IMR-90 (cell line): ENCODE measurements around the gene UTP4. TPM values are rescaled to one million over a fixed set of nuclear protein-coding genes. Genes with fewer than 3 reads are reported as not detected.

Source experiments
- ATAC-seq: fragments of 200-7000 bp; cut with Tn5 transposase; 2 replicates; pipeline ENCODE4 v1.9.1; 2020; ENCODE audit warnings: low read depth, mild to moderate bottlenecking, moderate library complexity
- BruUV-seq: library from RNA; stranded (reverse); fragments of 400-500 nt; replicated peaks from 2 replicates; lab custom pipeline; 2021; lab: Mats Ljungman, UMichigan
- CTCF ChIA-PET: fragments of 300-600 bp; formaldehyde crosslinking; extraction: SDS; loops from one replicate; lab custom pipeline; 2021; ENCODE audit warnings: antibody characterized with exemption; lab: Yijun Ruan, JAX
- POLR2A ChIA-PET: fragments of 300-600 bp; sonication (Branson Sonifier 250); formaldehyde crosslinking; loops from one replicate; lab custom pipeline; 2022; ENCODE audit warnings: antibody characterized with exemption; ENCODE audit not compliant: unreplicated experiment; lab: Charles Lee
- DNase-seq: peaks from one replicate; pipeline ENCODE4 v3.0.0; 2013
- H2AFZ ChIP-seq: replicated peaks from 2 replicates; pipeline ENCODE3; 2013; ENCODE audit warnings: low read length, mild to moderate bottlenecking; ENCODE audit not compliant: poor library complexity
- H2AK5ac ChIP-seq: 2 replicates; pipeline ENCODE4 v1.6.1; 2013; ENCODE audit warnings: low read depth, low read length, inconsistent platforms
- H2AK9ac ChIP-seq: replicated peaks from 2 replicates; pipeline ENCODE3; 2013; ENCODE audit warnings: mild to moderate bottlenecking, low read depth, low read length, moderate library complexity; ENCODE audit not compliant: poor library complexity
- H2BK120ac ChIP-seq: 2 replicates; pipeline ENCODE4 v1.6.1; 2013; ENCODE audit warnings: low read depth, low read length, inconsistent platforms
- H2BK15ac ChIP-seq: 3 replicates; pipeline ENCODE4 v1.6.1; 2013; ENCODE audit warnings: low read depth, low read length, inconsistent platforms
- H2BK20ac ChIP-seq: 2 replicates; pipeline ENCODE4 v1.6.1; 2013; ENCODE audit warnings: low read depth, mild to moderate bottlenecking, inconsistent platforms, low read length, moderate library complexity
- H2BK5ac ChIP-seq: 2 replicates; pipeline ENCODE4 v1.6.1; 2013; ENCODE audit warnings: mild to moderate bottlenecking, low read depth, low read length, inconsistent platforms; ENCODE audit not compliant: poor library complexity, severe bottlenecking
- H3K14ac ChIP-seq: replicated peaks from 2 replicates; pipeline ENCODE4 v1.6.1; 2013; ENCODE audit warnings: low read depth, low read length, inconsistent platforms
- H3K18ac ChIP-seq: 2 replicates; pipeline ENCODE4 v1.6.1; 2013; ENCODE audit warnings: low read depth, low read length, control low read depth
- H3K23ac ChIP-seq: 2 replicates; pipeline ENCODE4 v1.6.1; 2013; ENCODE audit warnings: low read depth, low read length, inconsistent platforms
- H3K27ac ChIP-seq: 2 replicates; pipeline ENCODE4 v1.5.1; 2013; ENCODE audit warnings: mild to moderate bottlenecking, control low read depth, low read length; ENCODE audit not compliant: insufficient read depth
- H3K27me3 ChIP-seq: 2 replicates; pipeline ENCODE4 v1.6.1; 2013; ENCODE audit warnings: low read length; ENCODE audit not compliant: control insufficient read depth, insufficient read depth
- H3K36me3 ChIP-seq: 2 replicates; pipeline ENCODE4 v1.6.1; 2013; ENCODE audit warnings: low read length, mixed read lengths; ENCODE audit not compliant: control insufficient read depth, insufficient read depth
- H3K4ac ChIP-seq: 2 replicates; pipeline ENCODE4 v1.6.1; 2013; ENCODE audit warnings: low read depth, low read length, inconsistent platforms
- H3K4me1 ChIP-seq: 2 replicates; pipeline ENCODE4 v1.6.1; 2013; ENCODE audit warnings: low read length, mixed read lengths; ENCODE audit not compliant: control insufficient read depth, insufficient read depth
- H3K4me2 ChIP-seq: 2 replicates; pipeline ENCODE4 v1.6.1; 2013; ENCODE audit warnings: low read depth, mild to moderate bottlenecking, control low read depth, low read length, moderate library complexity
- H3K4me3 ChIP-seq: 2 replicates; pipeline ENCODE4 v1.5.1; 2013; ENCODE audit warnings: low read depth, mild to moderate bottlenecking, control low read depth, low read length, moderate library complexity; ENCODE audit not compliant: insufficient read depth
- H3K56ac ChIP-seq: 2 replicates; pipeline ENCODE4 v1.6.1; 2013; ENCODE audit warnings: low read length, inconsistent platforms; ENCODE audit not compliant: insufficient read depth; ENCODE audit errors: extremely low read depth
- H3K79me1 ChIP-seq, 2 experiments: 2 replicates each; pipeline ENCODE4 v1.6.1; 2013; ENCODE audit warnings: low read length in 2 of 2, inconsistent platforms in 1 of 2, low read depth in 1 of 2
- H3K9ac ChIP-seq: 2 replicates; pipeline ENCODE4 v1.6.1; 2013; ENCODE audit warnings: low read depth, low read length, control low read depth
- H3K9me1 ChIP-seq: 2 replicates; pipeline ENCODE4 v1.6.1; 2013; ENCODE audit warnings: low read length, inconsistent platforms; ENCODE audit not compliant: insufficient read depth
- H3K9me3 ChIP-seq: 2 replicates; pipeline ENCODE4 v1.6.1; 2013; ENCODE audit warnings: low read length; ENCODE audit not compliant: control insufficient read depth, insufficient read depth
- H4K20me1 ChIP-seq: 2 replicates; pipeline ENCODE4 v1.6.1; 2013; ENCODE audit warnings: low read length, inconsistent platforms; ENCODE audit not compliant: insufficient read depth
- H4K5ac ChIP-seq: 2 replicates; pipeline ENCODE4 v1.6.1; 2013; ENCODE audit warnings: mild to moderate bottlenecking, low read depth, low read length, control low read depth
- H4K8ac ChIP-seq, 2 experiments: 2 replicates each; pipeline ENCODE4 v1.6.1; 2013; ENCODE audit warnings: low read depth in 2 of 2, low read length in 2 of 2, control low read depth in 1 of 2, inconsistent platforms in 1 of 2
- H4K91ac ChIP-seq: 2 replicates; pipeline ENCODE4 v1.6.1; 2013; ENCODE audit warnings: low read depth, low read length, inconsistent platforms; ENCODE audit not compliant: insufficient read depth
- BHLHE40 ChIP-seq: fragments of 150-350 bp; IDR thresholded peaks from 2 replicates; pipeline ENCODE4 v1.6.1; 2016; ENCODE audit warnings: mild to moderate bottlenecking, low read depth, low read length
- CHD1 ChIP-seq: IDR thresholded peaks from 2 replicates; pipeline ENCODE4 v1.6.1; 2012; ENCODE audit warnings: low read depth, low read length, improper control_type of control experiment
- CTCF ChIP-seq: conservative IDR thresholded peaks from 2 replicates; pipeline ENCODE4 v1.5.1; 2012; ENCODE audit warnings: mild to moderate bottlenecking, low read depth, low read length, improper control_type of control experiment
- FOS ChIP-seq: fragments of 150-350 bp; IDR thresholded peaks from 2 replicates; pipeline ENCODE4 v1.6.1; 2016; ENCODE audit warnings: low read depth, low read length
- MXI1 ChIP-seq: IDR thresholded peaks from 2 replicates; pipeline ENCODE4 v1.6.1; 2012; ENCODE audit warnings: low read depth, mild to moderate bottlenecking, low read length, moderate library complexity, borderline replicate concordance
- POLR2A ChIP-seq: IDR thresholded peaks from 2 replicates; pipeline ENCODE4 v1.6.1; 2012; ENCODE audit warnings: mild to moderate bottlenecking, low read depth, low read length
- RAD21 ChIP-seq: IDR thresholded peaks from 2 replicates; pipeline ENCODE4 v1.6.1; 2012; ENCODE audit warnings: low read length, improper control_type of control experiment
- RFX5 ChIP-seq: IDR thresholded peaks from 2 replicates; pipeline ENCODE4 v1.8.0; 2012; ENCODE audit warnings: low read depth, mild to moderate bottlenecking, low read length, moderate library complexity
- SMC3 ChIP-seq: fragments of 150-350 bp; IDR thresholded peaks from 2 replicates; pipeline ENCODE4 v1.6.1; 2016; ENCODE audit warnings: low read depth, mild to moderate bottlenecking, antibody characterized with exemption, low read length, moderate library complexity
- USF2 ChIP-seq: fragments of 150-350 bp; IDR thresholded peaks from 2 replicates; pipeline ENCODE4 v1.6.1; 2017; ENCODE audit warnings: mild to moderate bottlenecking, antibody characterized with exemption, low read length, low read depth
- WGBS, 2 experiments: methylation state at CpG; one replicate each; pipeline versions ENCODE4 v1.1.5 to v1.1.7; 2013; ENCODE audit warnings: missing lambda C conversion rate in 2 of 2; ENCODE audit not compliant: insufficient read length in 1 of 2; ENCODE audit errors: extremely low coverage in 2 of 2; 5-methylcytosine and 5-hydroxymethylcytosine counted together
- dilution Hi-C: fragments of 300-500 bp; cut with HindIII; formaldehyde crosslinking; loops from one replicate; pipeline ENCODE4 v1.14.3; 2018; ENCODE audit warnings: low sequenced_read_pairs; ENCODE audit not compliant: unreplicated experiment
- in situ Hi-C: fragments of 300-500 bp; cut with MboI; formaldehyde crosslinking; loops from 3 replicates; pipeline ENCODE4 v1.14.3; 2019; ENCODE audit warnings: low sequenced_read_pairs, inconsistent platforms, mixed read lengths
- intact Hi-C: fragments of 100-400 bp; cut with micrococcal nuclease; formaldehyde crosslinking; loops from 2 replicates; pipeline ENCODE4 v1.10.0; 2022
- polyA plus RNA-seq, 3 experiments: library from polyadenylated mRNA; depleted of rRNA; stranded (reverse); fragments of >200 nt; gene quantifications; 2 replicates each; pipeline ENCODE4 v1.2.3, GENCODE V29; 2012; ENCODE audit warnings: low replicate concordance in 1 of 3
- total RNA-seq: library from RNA; depleted of rRNA; stranded (reverse); fragments of >200 nt; gene quantifications from 2 replicates; pipeline ENCODE4 v1.2.3, GENCODE V29; 2012

Gene UTP4
- total and polyA plus RNA-seq, 2 of the 4 experiments (the other 2 are of a cell fraction): 32.1 to 61.8 TPM

- CTCF ChIA-PET: no interaction called here
- dilution Hi-C loops: no loop called here
Observed at GRCh38 chr16:69116256-69116875, 16.1 kb upstream of the UTP4 start.

More at GRCh38 chr16:69116256-69116875, 16.1 kb upstream of the UTP4 start:
- H3K79me1 ChIP-seq: peaks cover 32 to 69% of the 10 kb centered on the region in 2 experiments
- no peak overlapping the region for H2BK120ac ChIP-seq
- no peak for TF ChIP-seq BHLHE40
- no peak for TF ChIP-seq RAD21
- TF ChIP-seq SMC3: no peak
- no peak for TF ChIP-seq FOS
- no peak for TF ChIP-seq MXI1
- TF ChIP-seq CTCF: no peak
- TF ChIP-seq RFX5: no peak
- TF ChIP-seq POLR2A: no peak
- no peak for TF ChIP-seq CHD1
- TF ChIP-seq USF2: no peak
- H3K9ac ChIP-seq: no peak overlapping the region
- peaks cover 59% of the 10 kb centered on the region for H3K36me3 ChIP-seq
- ATAC-seq (no peak), DNase-seq (no peak)
- no peak overlapping the region for H3K56ac ChIP-seq
- POLR2A ChIA-PET: no interaction called here
- no peak overlapping the region for H4K91ac ChIP-seq
- H3K4me1 ChIP-seq: no peaks in the 10 kb centered on the region
- intact Hi-C loops: no loop called here
- H3K18ac ChIP-seq: no peak overlapping the region
- no peak overlapping the region for H3K4me2 ChIP-seq
- no peak overlapping the region for H3K27ac ChIP-seq
- H2BK15ac ChIP-seq: no peak overlapping the region
- WGBS, 2 experiments: 93% methylated on average over 3 of the region's 7 CpGs; no CpG with 5 or more reads in 1 of the 2 experiments
- no peak overlapping the region for H3K14ac ChIP-seq
- H4K20me1 ChIP-seq: peaks cover 23% of the 10 kb centered on the region
- BruUV-seq: no TSS peak
- no peaks in the 10 kb centered on the region for H3K27me3 ChIP-seq
- H2BK20ac ChIP-seq: no peak overlapping the region
- no peak overlapping the region for H3K23ac ChIP-seq
- no peak overlapping the region for H3K4me3 ChIP-seq
- H3K9me1 ChIP-seq: peaks cover 11% of the 10 kb centered on the region
- no peak overlapping the region for H2AK5ac ChIP-seq
- no peaks in the 10 kb centered on the region for H3K9me3 ChIP-seq
- in situ Hi-C loops: loop anchor here (5.0 to 10.0 kb wide), 3 partner anchors 142 to 412 kb away; no protein-coding TSS in a partner anchor
- H3K4ac ChIP-seq: no peak overlapping the region
- no peak overlapping the region for H2AK9ac ChIP-seq
- H4K8ac ChIP-seq: no peak overlapping the region
- no peak overlapping the region for H2BK5ac ChIP-seq
- H2AFZ ChIP-seq: no peak overlapping the region
- H4K5ac ChIP-seq: no peak overlapping the region
